IMR-90 (cell line): ENCODE data around the gene SLC22A7. TPM values are rescaled to one million over a fixed set of nuclear protein-coding genes. Genes with fewer than 3 reads are reported as not detected.

Experiments
- ATAC-seq: fragments of 200-7000 bp; cut with Tn5 transposase; 2 replicates; pipeline ENCODE4 v1.9.1; 2020; ENCODE audit warnings: low read depth, mild to moderate bottlenecking, moderate library complexity
- BruUV-seq: library from RNA; stranded (reverse); fragments of 400-500 nt; replicated peaks from 2 replicates; lab custom pipeline; 2021; lab: Mats Ljungman, UMichigan
- CTCF ChIA-PET: fragments of 300-600 bp; formaldehyde crosslinking; extraction: SDS; loops from one replicate; lab custom pipeline; 2021; ENCODE audit warnings: antibody characterized with exemption; lab: Yijun Ruan, JAX
- POLR2A ChIA-PET: fragments of 300-600 bp; sonication (Branson Sonifier 250); formaldehyde crosslinking; loops from one replicate; lab custom pipeline; 2022; ENCODE audit warnings: antibody characterized with exemption; ENCODE audit not compliant: unreplicated experiment; lab: Charles Lee
- DNase-seq: peaks from one replicate; pipeline ENCODE4 v3.0.0; 2013
- H2AFZ ChIP-seq: replicated peaks from 2 replicates; pipeline ENCODE3; 2013; ENCODE audit warnings: low read length, mild to moderate bottlenecking; ENCODE audit not compliant: poor library complexity
- H2AK5ac ChIP-seq: 2 replicates; pipeline ENCODE4 v1.6.1; 2013; ENCODE audit warnings: low read depth, low read length, inconsistent platforms
- H2AK9ac ChIP-seq: replicated peaks from 2 replicates; pipeline ENCODE3; 2013; ENCODE audit warnings: mild to moderate bottlenecking, low read depth, low read length, moderate library complexity; ENCODE audit not compliant: poor library complexity
- H2BK120ac ChIP-seq: 2 replicates; pipeline ENCODE4 v1.6.1; 2013; ENCODE audit warnings: low read depth, low read length, inconsistent platforms
- H2BK15ac ChIP-seq: 3 replicates; pipeline ENCODE4 v1.6.1; 2013; ENCODE audit warnings: low read depth, low read length, inconsistent platforms
- H2BK20ac ChIP-seq: 2 replicates; pipeline ENCODE4 v1.6.1; 2013; ENCODE audit warnings: low read depth, mild to moderate bottlenecking, inconsistent platforms, low read length, moderate library complexity
- H2BK5ac ChIP-seq: 2 replicates; pipeline ENCODE4 v1.6.1; 2013; ENCODE audit warnings: mild to moderate bottlenecking, low read depth, low read length, inconsistent platforms; ENCODE audit not compliant: poor library complexity, severe bottlenecking
- H3K14ac ChIP-seq: replicated peaks from 2 replicates; pipeline ENCODE4 v1.6.1; 2013; ENCODE audit warnings: low read depth, low read length, inconsistent platforms
- H3K18ac ChIP-seq: 2 replicates; pipeline ENCODE4 v1.6.1; 2013; ENCODE audit warnings: low read depth, low read length, control low read depth
- H3K23ac ChIP-seq: 2 replicates; pipeline ENCODE4 v1.6.1; 2013; ENCODE audit warnings: low read depth, low read length, inconsistent platforms
- H3K27ac ChIP-seq: 2 replicates; pipeline ENCODE4 v1.5.1; 2013; ENCODE audit warnings: mild to moderate bottlenecking, control low read depth, low read length; ENCODE audit not compliant: insufficient read depth
- H3K27me3 ChIP-seq: 2 replicates; pipeline ENCODE4 v1.6.1; 2013; ENCODE audit warnings: low read length; ENCODE audit not compliant: control insufficient read depth, insufficient read depth
- H3K36me3 ChIP-seq: 2 replicates; pipeline ENCODE4 v1.6.1; 2013; ENCODE audit warnings: low read length, mixed read lengths; ENCODE audit not compliant: control insufficient read depth, insufficient read depth
- H3K4ac ChIP-seq: 2 replicates; pipeline ENCODE4 v1.6.1; 2013; ENCODE audit warnings: low read depth, low read length, inconsistent platforms
- H3K4me1 ChIP-seq: 2 replicates; pipeline ENCODE4 v1.6.1; 2013; ENCODE audit warnings: low read length, mixed read lengths; ENCODE audit not compliant: control insufficient read depth, insufficient read depth
- H3K4me2 ChIP-seq: 2 replicates; pipeline ENCODE4 v1.6.1; 2013; ENCODE audit warnings: low read depth, mild to moderate bottlenecking, control low read depth, low read length, moderate library complexity
- H3K4me3 ChIP-seq: 2 replicates; pipeline ENCODE4 v1.5.1; 2013; ENCODE audit warnings: low read depth, mild to moderate bottlenecking, control low read depth, low read length, moderate library complexity; ENCODE audit not compliant: insufficient read depth
- H3K56ac ChIP-seq: 2 replicates; pipeline ENCODE4 v1.6.1; 2013; ENCODE audit warnings: low read length, inconsistent platforms; ENCODE audit not compliant: insufficient read depth; ENCODE audit errors: extremely low read depth
- H3K79me1 ChIP-seq, 2 experiments: 2 replicates each; pipeline ENCODE4 v1.6.1; 2013; ENCODE audit warnings: low read length in 2 of 2, inconsistent platforms in 1 of 2, low read depth in 1 of 2
- H3K9ac ChIP-seq: 2 replicates; pipeline ENCODE4 v1.6.1; 2013; ENCODE audit warnings: low read depth, low read length, control low read depth
- H3K9me1 ChIP-seq: 2 replicates; pipeline ENCODE4 v1.6.1; 2013; ENCODE audit warnings: low read length, inconsistent platforms; ENCODE audit not compliant: insufficient read depth
- H3K9me3 ChIP-seq: 2 replicates; pipeline ENCODE4 v1.6.1; 2013; ENCODE audit warnings: low read length; ENCODE audit not compliant: control insufficient read depth, insufficient read depth
- H4K20me1 ChIP-seq: 2 replicates; pipeline ENCODE4 v1.6.1; 2013; ENCODE audit warnings: low read length, inconsistent platforms; ENCODE audit not compliant: insufficient read depth
- H4K5ac ChIP-seq: 2 replicates; pipeline ENCODE4 v1.6.1; 2013; ENCODE audit warnings: mild to moderate bottlenecking, low read depth, low read length, control low read depth
- H4K8ac ChIP-seq, 2 experiments: 2 replicates each; pipeline ENCODE4 v1.6.1; 2013; ENCODE audit warnings: low read depth in 2 of 2, low read length in 2 of 2, control low read depth in 1 of 2, inconsistent platforms in 1 of 2
- H4K91ac ChIP-seq: 2 replicates; pipeline ENCODE4 v1.6.1; 2013; ENCODE audit warnings: low read depth, low read length, inconsistent platforms; ENCODE audit not compliant: insufficient read depth
- BHLHE40 ChIP-seq: fragments of 150-350 bp; IDR thresholded peaks from 2 replicates; pipeline ENCODE4 v1.6.1; 2016; ENCODE audit warnings: mild to moderate bottlenecking, low read depth, low read length
- CEBPB ChIP-seq: IDR thresholded peaks from 2 replicates; pipeline ENCODE4 v1.6.1; 2012; ENCODE audit warnings: low read depth, low read length, improper control_type of control experiment
- CHD1 ChIP-seq: IDR thresholded peaks from 2 replicates; pipeline ENCODE4 v1.6.1; 2012; ENCODE audit warnings: low read depth, low read length, improper control_type of control experiment
- ELK1 ChIP-seq: fragments of 150-350 bp; IDR thresholded peaks from 2 replicates; pipeline ENCODE4 v1.6.1; 2016; ENCODE audit warnings: low read depth, mild to moderate bottlenecking, low read length, moderate library complexity, borderline replicate concordance
- MXI1 ChIP-seq: IDR thresholded peaks from 2 replicates; pipeline ENCODE4 v1.6.1; 2012; ENCODE audit warnings: low read depth, mild to moderate bottlenecking, low read length, moderate library complexity, borderline replicate concordance
- NFE2L2 ChIP-seq: fragments of 150-350 bp; IDR thresholded peaks from 2 replicates; pipeline ENCODE4 v1.6.1; 2016; ENCODE audit warnings: low read depth, mild to moderate bottlenecking, low read length
- USF2 ChIP-seq: fragments of 150-350 bp; IDR thresholded peaks from 2 replicates; pipeline ENCODE4 v1.6.1; 2017; ENCODE audit warnings: mild to moderate bottlenecking, antibody characterized with exemption, low read length, low read depth
- WGBS, 2 experiments: methylation state at CpG; one replicate each; pipeline versions ENCODE4 v1.1.5 to v1.1.7; 2013; ENCODE audit warnings: missing lambda C conversion rate in 2 of 2; ENCODE audit not compliant: insufficient read length in 1 of 2; ENCODE audit errors: extremely low coverage in 2 of 2; 5-methylcytosine and 5-hydroxymethylcytosine counted together
- dilution Hi-C: fragments of 300-500 bp; cut with HindIII; formaldehyde crosslinking; loops from one replicate; pipeline ENCODE4 v1.14.3; 2018; ENCODE audit warnings: low sequenced_read_pairs; ENCODE audit not compliant: unreplicated experiment
- in situ Hi-C: fragments of 300-500 bp; cut with MboI; formaldehyde crosslinking; loops from 3 replicates; pipeline ENCODE4 v1.14.3; 2019; ENCODE audit warnings: low sequenced_read_pairs, inconsistent platforms, mixed read lengths
- intact Hi-C: fragments of 100-400 bp; cut with micrococcal nuclease; formaldehyde crosslinking; loops from 2 replicates; pipeline ENCODE4 v1.10.0; 2022
- polyA plus RNA-seq, 3 experiments: library from polyadenylated mRNA; depleted of rRNA; stranded (reverse); fragments of >200 nt; gene quantifications; 2 replicates each; pipeline ENCODE4 v1.2.3, GENCODE V29; 2012; ENCODE audit warnings: low replicate concordance in 1 of 3
- total RNA-seq: library from RNA; depleted of rRNA; stranded (reverse); fragments of >200 nt; gene quantifications from 2 replicates; pipeline ENCODE4 v1.2.3, GENCODE V29; 2012

Gene SLC22A7
- total and polyA plus RNA-seq, 2 of the 4 experiments (the other 2 are of a cell fraction) = not detected

DNA sequence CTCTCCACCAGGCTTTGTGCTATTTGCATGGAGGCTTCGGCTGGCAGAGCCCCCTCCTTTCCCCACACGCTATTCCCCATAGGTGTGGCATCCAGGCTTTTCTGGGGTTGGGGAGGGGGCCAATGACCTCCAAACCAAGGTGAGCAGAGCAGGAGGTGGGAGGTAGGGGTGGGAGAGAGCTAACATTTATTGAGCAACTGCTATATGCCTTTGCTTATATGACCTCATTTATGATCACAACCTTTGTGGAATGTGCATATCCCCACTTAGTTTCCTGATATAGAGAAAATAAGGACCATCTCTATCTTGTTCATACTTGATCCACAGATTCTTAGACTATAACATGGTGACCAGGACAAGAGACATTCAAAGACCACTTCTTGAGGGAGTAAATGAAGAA is 17.8 kb upstream of the SLC22A7 start:
- no TSS peak for BruUV-seq

More for the DNA sequence above, 17.8 kb upstream of the SLC22A7 start:
- Histone ChIP-seq H3K9ac (no peak overlapping the region), H3K14ac (no peak overlapping the region), H4K5ac (no peak overlapping the region), H2BK15ac (no peak overlapping the region), H3K4me1 (peaks cover 9% of the 10 kb centered on the region), H2AK5ac (no peak overlapping the region), H3K4me2 (no peak overlapping the region), H4K20me1 (no peaks in the 10 kb centered on the region), H4K91ac (no peak overlapping the region), H3K4me3 (no peak overlapping the region), H3K27me3 (peaks cover 28% of the 10 kb centered on the region), H3K27ac (no peak overlapping the region), H4K8ac (no peak overlapping the region), H3K23ac (no peak overlapping the region), H3K36me3 (no peaks in the 10 kb centered on the region), H2BK20ac (no peak overlapping the region), H3K18ac (no peak overlapping the region), H2AFZ (no peak overlapping the region), H3K56ac (no peak overlapping the region), H3K9me1 (peaks cover 6% of the 10 kb centered on the region; the same call in 1 of the 2 replicates), H2AK9ac (no peak overlapping the region), H3K9me3 (no peaks in the 10 kb centered on the region), H2BK120ac (no peak overlapping the region), H2BK5ac (no peak overlapping the region), H3K4ac (no peak overlapping the region), H3K79me1 (no peaks in the 10 kb centered on the region)
- no CpG with 5 or more reads among the region's 2 CpGs for WGBS, 2 experiments
- no peak for ATAC-seq
- no peak for TF ChIP-seq ELK1
- TF ChIP-seq CEBPB = no peak
- TF ChIP-seq MXI1 = no peak
- TF ChIP-seq BHLHE40 = no peak
- TF ChIP-seq NFE2L2 = no peak
- no peak for TF ChIP-seq USF2
- TF ChIP-seq CHD1 = no peak
- dilution Hi-C loops (no loop called here), in situ Hi-C loops (no loop called here), intact Hi-C loops (no loop called here)
- ChIA-PET CTCF (interaction anchor here (0.6 kb wide), 1 partner anchor 18 kb away, joined by 3 read pairs; the partner anchor contains the start of gene SLC22A7), POLR2A (no interaction called here)
- no peak for DNase-seq
